ENCODE data around the gene SRF.

SRF gene

GRCh38 chr6:43219119-43219518 lies 48.0 kb downstream of the SRF start:
- DNase-seq: no peak

- DNase-seq: no peak
These were observed 48.7 kb downstream of the SRF start for GRCh38 chr6:43219814-43220213.

- DNase-seq: no peak
These were observed 49.4 kb downstream of the SRF start for GRCh38 chr6:43220439-43220951.

GRCh38 chr6:43221046-43221972 lies 50.2 kb downstream of the SRF start:
- no peak for DNase-seq

- DNase-seq: no peak
These were observed 51.5 kb downstream of the SRF start for GRCh38 chr6:43222418-43223059.

GRCh38 chr6:43223175-43223574 lies 52.1 kb downstream of the SRF start:
- DNase-seq: no peak

- DNase-seq: peak; percentile 92
These were observed 55.3 kb downstream of the SRF start for GRCh38 chr6:43226192-43226851.

GRCh38 chr6:43228951-43229802 lies 58.1 kb downstream of the SRF start, which contains the start of gene DNPH1:
Gene DNPH1, minus strand, starts transcription at chr6:43229481. Its CDS starts 25 bp downstream, at chr6:43229456.
- peak; percentile 76 for DNase-seq

- DNase-seq: peak; percentile 64
These were observed 58.9 kb downstream of the SRF start for GRCh38 chr6:43229803-43230620.

- DNase-seq: no peak
These were observed 60.0 kb downstream of the SRF start for GRCh38 chr6:43231053-43231452.

Data from hematopoietic multipotent progenitor cell treated with erythropoietin and hydrocortisone succinate and interleukin-3 and kit ligand, for 6 days (in vitro differentiated cells).